Measurements from ENCODE around the gene PTGER3. TPM values are rescaled to one million over a fixed set of nuclear protein-coding genes. Genes with fewer than 3 reads are reported as not detected.

Gene PTGER3
- total and polyA plus RNA-seq, 4 donors: 0.04 to 1.6 (median 0.26) TPM

GRCh38 chr1:71019233-71019969 is 28.2 kb downstream of the PTGER3 start:
- TF ChIP-seq RAD21 (IDR thresholded peaks at IDR 0.05) (no peak), HNF4A (conservative IDR thresholded peaks at IDR 0.05) (no peak), RXRA (IDR thresholded peaks at IDR 0.05) (no peak), HNF4G (IDR thresholded peaks at IDR 0.05) (no peak), MAX (IDR thresholded peaks at IDR 0.05) (no peak), FOXA1 (IDR thresholded peaks at IDR 0.05) (no peak), NR2F2 (IDR thresholded peaks at IDR 0.05) (no peak), TAF1 (conservative IDR thresholded peaks at IDR 0.05) (no peak), GABPA (IDR thresholded peaks at IDR 0.05 in 1 of 2, conservative IDR thresholded peaks at IDR 0.05 in 1 of 2) (no peak)
- Histone ChIP-seq H3K9me3 (ENCODE audit: control insufficient read depth in 4 of 4, low read length in 3 of 4) (no peaks in the 10 kb centered on the region), H3K9ac (ENCODE audit: low read depth in 1 of 2, low read length in 2 of 2) (no peak overlapping the region), H3K27ac (ENCODE audit: low read depth in 1 of 2, low read length in 2 of 2) (no peak overlapping the region), H3K36me3 (ENCODE audit: control insufficient read depth in 4 of 4, insufficient read depth in 3 of 4, low read depth in 1 of 4, low read length in 3 of 4) (no peaks in the 10 kb centered on the region), H3K4me1 (ENCODE audit: control insufficient read depth in 4 of 4, insufficient read depth in 4 of 4, low read length in 3 of 4) (no peaks in the 10 kb centered on the region), H3K27me3 (ENCODE audit: control insufficient read depth in 4 of 4, insufficient read depth in 4 of 4, low read length in 3 of 4) (no peaks in the 10 kb centered on the region), H3K4me3 (ENCODE audit: low read depth in 1 of 3, low read length in 3 of 3) (no peak overlapping the region)
- WGBS: 50% methylated on average over 7 of the region's 7 CpGs
- no peak for DNase-seq (ENCODE audit: low spot score)

- Histone ChIP-seq H3K27ac (ENCODE audit: low read depth in 1 of 2, low read length in 2 of 2) (no peak overlapping the region), H3K4me3 (ENCODE audit: low read depth in 1 of 3, low read length in 3 of 3) (no peak overlapping the region), H3K4me1 (ENCODE audit: control insufficient read depth in 4 of 4, insufficient read depth in 4 of 4, low read length in 3 of 4) (no peaks in the 10 kb centered on the region), H3K9me3 (ENCODE audit: control insufficient read depth in 4 of 4, low read length in 3 of 4) (no peaks in the 10 kb centered on the region), H3K36me3 (ENCODE audit: control insufficient read depth in 4 of 4, insufficient read depth in 3 of 4, low read depth in 1 of 4, low read length in 3 of 4) (no peaks in the 10 kb centered on the region), H3K27me3 (ENCODE audit: control insufficient read depth in 4 of 4, insufficient read depth in 4 of 4, low read length in 3 of 4) (no peaks in the 10 kb centered on the region), H3K9ac (ENCODE audit: low read depth in 1 of 2, low read length in 2 of 2) (no peak overlapping the region)
- no peak for DNase-seq (ENCODE audit: low spot score)
- TF ChIP-seq GABPA (IDR thresholded peaks at IDR 0.05 in 1 of 2, conservative IDR thresholded peaks at IDR 0.05 in 1 of 2): no peak
- no peak for TF ChIP-seq RXRA (IDR thresholded peaks at IDR 0.05)
- TF ChIP-seq FOXA2 (IDR thresholded peaks at IDR 0.05): no peak
- no peak for TF ChIP-seq RAD21 (IDR thresholded peaks at IDR 0.05)
- no peak for TF ChIP-seq MAX (IDR thresholded peaks at IDR 0.05)
- no peak for TF ChIP-seq TAF1 (conservative IDR thresholded peaks at IDR 0.05)
Observed at GRCh38 chr1:71018791-71019190, 28.8 kb downstream of the PTGER3 start.

- 71% methylated on average over 5 of the region's 5 CpGs for WGBS
- no peak for DNase-seq (ENCODE audit: low spot score)
- no peaks in the 10 kb centered on the region for H3K4me1 ChIP-seq (ENCODE audit: control insufficient read depth in 4 of 4, insufficient read depth in 4 of 4, low read length in 3 of 4)
- no peaks in the 10 kb centered on the region for H3K36me3 ChIP-seq (ENCODE audit: control insufficient read depth in 4 of 4, insufficient read depth in 3 of 4, low read depth in 1 of 4, low read length in 3 of 4)
- no peaks in the 10 kb centered on the region for H3K27me3 ChIP-seq (ENCODE audit: control insufficient read depth in 4 of 4, insufficient read depth in 4 of 4, low read length in 3 of 4)
- TF ChIP-seq GABPA (IDR thresholded peaks at IDR 0.05 in 1 of 2, conservative IDR thresholded peaks at IDR 0.05 in 1 of 2): no peak
- TF ChIP-seq MAX (IDR thresholded peaks at IDR 0.05): no peak
- no peak for TF ChIP-seq JUND (IDR thresholded peaks at IDR 0.05)
- no peak for TF ChIP-seq SP1 (IDR thresholded peaks at IDR 0.05)
- no peak for TF ChIP-seq TAF1 (conservative IDR thresholded peaks at IDR 0.05)
- H3K9me3 ChIP-seq (ENCODE audit: control insufficient read depth in 4 of 4, low read length in 3 of 4): no peaks in the 10 kb centered on the region
- H3K4me3 ChIP-seq (ENCODE audit: low read depth in 1 of 3, low read length in 3 of 3): no peak overlapping the region
- H3K27ac ChIP-seq (ENCODE audit: low read depth in 1 of 2, low read length in 2 of 2): no peak overlapping the region
- H3K9ac ChIP-seq (ENCODE audit: low read depth in 1 of 2, low read length in 2 of 2): no peak overlapping the region
Observed at GRCh38 chr1:71015745-71016144, 31.9 kb downstream of the PTGER3 start.

DNA sequence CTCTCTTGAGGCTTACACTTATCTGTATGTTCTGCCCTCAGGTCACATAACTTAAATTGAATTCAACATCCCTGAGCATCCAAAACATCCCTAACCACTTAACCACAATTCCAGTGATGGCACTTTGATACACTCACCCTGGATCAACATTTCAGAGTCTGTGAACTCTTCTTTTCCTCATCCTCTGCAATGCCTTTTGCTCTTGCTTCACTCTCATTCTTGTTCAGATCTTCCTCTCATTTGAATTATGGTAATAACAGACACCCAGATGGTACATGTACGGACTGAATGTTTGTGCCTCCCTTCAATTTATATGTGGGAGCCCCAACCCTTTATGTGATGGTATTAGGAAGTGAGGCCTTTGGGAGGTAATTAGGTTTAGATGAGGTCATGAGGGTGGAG is 33.4 kb downstream of the PTGER3 start:
- WGBS: 72% methylated on average over 1 of the region's 1 CpG
- no peaks in the 10 kb centered on the region for H3K4me1 ChIP-seq (ENCODE audit: control insufficient read depth in 4 of 4, insufficient read depth in 4 of 4, low read length in 3 of 4)
- no peak overlapping the region for H3K9ac ChIP-seq (ENCODE audit: low read depth in 1 of 2, low read length in 2 of 2)
- H3K36me3 ChIP-seq (ENCODE audit: control insufficient read depth in 4 of 4, insufficient read depth in 3 of 4, low read depth in 1 of 4, low read length in 3 of 4): no peaks in the 10 kb centered on the region
- no peaks in the 10 kb centered on the region for H3K9me3 ChIP-seq (ENCODE audit: control insufficient read depth in 4 of 4, low read length in 3 of 4)
- H3K4me3 ChIP-seq (ENCODE audit: low read depth in 1 of 3, low read length in 3 of 3): no peak overlapping the region
- peaks cover 0 to 4% (median 0%) of the 10 kb centered on the region in 4 donors for H3K27me3 ChIP-seq (ENCODE audit: control insufficient read depth in 4 of 4, insufficient read depth in 4 of 4, low read length in 3 of 4)
- no peak for DNase-seq (ENCODE audit: low spot score)
- H3K27ac ChIP-seq (ENCODE audit: low read depth in 1 of 2, low read length in 2 of 2): no peak overlapping the region
- TF ChIP-seq FOXA2 (IDR thresholded peaks at IDR 0.05): no peak
- no peak for TF ChIP-seq NR2F2 (IDR thresholded peaks at IDR 0.05)
- TF ChIP-seq HNF4G (IDR thresholded peaks at IDR 0.05): no peak
- no peak for TF ChIP-seq ZBTB33 (IDR thresholded peaks at IDR 0.05)
- TF ChIP-seq YY1 (IDR thresholded peaks at IDR 0.05): no peak
- no peak for TF ChIP-seq TAF1 (conservative IDR thresholded peaks at IDR 0.05)
- TF ChIP-seq REST (IDR thresholded peaks at IDR 0.05): no peak

Measured in liver (tissue), 9 donors.